Measurements from ENCODE around the gene ARMC12. TPM values are rescaled to one million over a fixed set of nuclear protein-coding genes. Genes with fewer than 3 reads are reported as not detected.

The ARMC12 gene
- total and polyA plus RNA-seq, 2 of the 13 experiments (the other 11 are each of a cell fraction or from before 2014, with no cell fraction given), result 1.3 TPM; not detected in 1

- TF ChIP-seq CTCF (CRISPR knock-in tag; IDR thresholded peaks at IDR 0.05) (no peak), ZNF605 (CRISPR knock-in tag; IDR thresholded peaks at IDR 0.05) (no peak), HOXD1 (CRISPR knock-in tag; IDR thresholded peaks at IDR 0.05) (no peak)
These were observed 41.6 kb downstream of the ARMC12 start (continued) for GRCh38 chr6:35778437-35778836.

GRCh38 chr6:35780719-35781118, 43.9 kb downstream of the ARMC12 start, which contains the start of gene CLPSL1:
Gene CLPSL1, plus strand, starts transcription at chr6:35781019. Its CDS starts 92 bp downstream, at chr6:35781111.
- no peak for FAIRE-seq
- Histone ChIP-seq H3K9ac (ENCODE audit: insufficient read depth, low read depth, low read length) (no peak within 1 kb of the TSS), H3K27me3 (ENCODE audit: control insufficient read depth in 1 of 2, insufficient read depth in 2 of 2, low read length in 2 of 2) (peaks cover 11 to 35% of the 10 kb centered on the region in 2 experiments), H4K20me1 (ENCODE audit: insufficient read depth, low read length) (no peaks in the 10 kb centered on the region), H3K36me3 (replicated peaks in 1 of 2; ENCODE audit: control insufficient read depth in 1 of 2, insufficient read depth in 2 of 2, low read length in 2 of 2) (no peaks in the 10 kb centered on the region), H3K27ac (ENCODE audit: extremely low read length, insufficient read depth, low read length) (no peak within 1 kb of the TSS), H3K9me3 (ENCODE audit: low read length) (no peaks in the 10 kb centered on the region), H2AFZ (ENCODE audit: low read length) (no peak within 1 kb of the TSS), H3K4me1 (ENCODE audit: insufficient read depth, low read length) (peaks cover 6% of the 10 kb centered on the region), H3K79me2 (ENCODE audit: insufficient read depth, low read length) (no peaks in the 10 kb centered on the region), H3K4me3 (replicated peaks in 1 of 3; ENCODE audit: insufficient read depth in 1 of 3, low read depth in 2 of 3, low read length in 3 of 3) (no peak within 1 kb of the TSS), H3K4me2 (ENCODE audit: low read depth, low read length) (no peak within 1 kb of the TSS)
- TF ChIP-seq ZZZ3 (CRISPR knock-in tag; IDR thresholded peaks at IDR 0.05; ENCODE audit: borderline replicate concordance) (no peak), MEIS2 (CRISPR knock-in tag; IDR thresholded peaks at IDR 0.05) (no peak), PRPF4 (IDR thresholded peaks at IDR 0.05; ENCODE audit: low read depth, low read length, poor library complexity, severe bottlenecking) (no peak)
- in situ Hi-C loops (cut with HindIII; ENCODE audit: extremely low pct_ligation_motif_present, low pct_unique_long_range_greater_than_20kb) (no loop called here), intact Hi-C loops (cut with micrococcal nuclease; ENCODE audit: unreplicated experiment) (no loop called here)
- 28% methylated on average over 7 of the region's 7 CpGs for WGBS (ENCODE audit: low lambda C conversion rate)
- POLR2A ChIA-PET, result no interaction called here
- CTCF ChIA-PET (ENCODE audit: low intra/inter-chr PET ratio, low total read pairs), result no interaction called here
- no peak for ATAC-seq
- no peak for DNase-seq (ENCODE audit: low spot score)
- no TSS peak for BruUV-seq (replicated peaks)

Measured in HepG2 (cell line).